Psoas muscle (tissue), 8 donors: ENCODE measurements around the gene GRID2. TPM values are rescaled to one million over a fixed set of nuclear protein-coding genes. Genes with fewer than 3 reads are reported as not detected.
"Not testable (repeated sequence)": the region's sequence is repeated elsewhere in the genome, so short reads cannot be mapped to it uniquely, and the experiment has no call there.

Experiments
- ATAC-seq, 4 donors: fragments of 200-7000 bp; cut with Tn5 transposase; one replicate each; pipeline ENCODE4 v1.9.1; 2020; ENCODE audit warnings: moderate library complexity in 3 of 4, mild to moderate bottlenecking in 2 of 4
- DNase-seq, 2 donors: peaks; one replicate each; pipeline ENCODE4 v3.0.0-alpha.2; 2020
- H3K27ac ChIP-seq: fragments of 200-600 bp; one replicate; pipeline ENCODE4 v1.8.0; 2022
- H3K27me3 ChIP-seq, 3 donors: fragments of 200-600 bp in 1 of 3; one replicate each; pipeline versions ENCODE4 v1.6.1 to v1.8.0; 2013 to 2022; ENCODE audit warnings: low read length in 2 of 3, mild to moderate bottlenecking in 2 of 3, moderate library complexity in 1 of 3; ENCODE audit not compliant: insufficient read depth in 3 of 3
- H3K36me3 ChIP-seq, 2 donors: fragments of 200-600 bp in 1 of 2; one replicate each; pipeline versions ENCODE4 v1.6.1 to v1.8.0; 2013 to 2022; ENCODE audit warnings: low read depth in 1 of 2, mild to moderate bottlenecking in 1 of 2, moderate library complexity in 1 of 2; ENCODE audit not compliant: insufficient read depth in 1 of 2
- H3K4me1 ChIP-seq: fragments of 200-600 bp; one replicate; pipeline ENCODE4 v1.8.0; 2022
- H3K4me3 ChIP-seq: fragments of 200-600 bp; one replicate; pipeline ENCODE4 v1.8.0; 2022; ENCODE audit warnings: mild to moderate bottlenecking
- H3K9me3 ChIP-seq: fragments of 200-600 bp; one replicate; pipeline ENCODE4 v1.8.0; 2022
- WGBS, 3 donors: extraction: QIAGEN DNeasy Blood & Tissue Kit; methylation state at CpG; one replicate each; pipeline versions ENCODE4 v1.1.6 to v1.1.7; 2013; 5-methylcytosine and 5-hydroxymethylcytosine counted together
- intact Hi-C, 2 donors: fragments of 100-400 bp; cut with DNase I; formaldehyde crosslinking; loops; one replicate each; pipeline versions ENCODE4 v1.11.0 to v1.14.2; 2022
- polyA plus RNA-seq, 3 donors: library from polyadenylated mRNA; stranded (reverse); fragments of 200-250 nt; gene quantifications; one replicate each; pipeline ENCODE4 v1.2.3, GENCODE V29; 2013
- total RNA-seq, 4 donors: library from RNA; stranded (reverse); fragmentation: NEBNext Ultra II Directional in 2 of 4; extraction: Animal tissue kit (Norgen Biotek cat#: 25700) in 2 of 4; gene quantifications; one replicate each; pipeline versions ENCODE4 v1.2.1 to v1.2.4, GENCODE V29; 2021 to 2023
- TF ChIP-seq, protein P1 (sequence below): fragments of 200-600 bp; IDR thresholded peaks from one replicate; pipeline ENCODE4 v1.8.0; 2022; ENCODE audit warnings: antibody characterized with exemption
- donor health status: healthy with polysubstance abuse.
- donor health status: DM: no; HTN: no; CAD: no; lungs with moderate emphysema.
- donor health status: Bipolar disorder and iron deficiency.
- donor health status: healthy.
- donor health status: DM: yes; HTN: yes; CAD: no.
- donor health status: DM: no; HTN: no; CAD: no.
- donor health status: DM: no; HTN: no; CAD: no.
- donor health status: DM: yes; HTN: yes; CAD: no.

The GRID2 gene
- total and polyA plus RNA-seq, 7 donors: not detected

DNA sequence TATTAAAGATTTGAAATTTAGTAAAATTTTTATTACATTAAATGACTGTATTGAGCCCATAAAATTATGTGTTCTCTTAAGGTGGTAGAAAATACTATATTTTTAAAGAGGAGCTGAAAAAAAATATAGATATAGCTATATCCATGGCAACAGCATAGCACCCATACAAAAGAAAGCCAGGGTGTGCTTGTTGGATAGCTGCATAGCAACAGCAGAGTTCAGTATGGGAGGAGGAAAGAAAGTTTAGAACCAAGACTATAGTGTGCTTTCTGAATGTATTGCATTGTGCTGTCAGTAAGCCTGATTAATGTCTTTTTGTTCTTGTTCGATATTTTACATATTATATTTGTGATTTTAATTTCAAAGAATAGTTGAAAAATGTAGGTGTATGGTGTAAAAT lies 78.4 kb downstream of the GRID2 start:
- intact Hi-C loops: no loop called here
- Histone ChIP-seq H3K4me3 (no peak overlapping the region), H3K4me1 (no peaks in the 10 kb centered on the region), H3K36me3 (no peaks in the 10 kb centered on the region), H3K9me3 (no peaks in the 10 kb centered on the region), H3K27ac (no peak overlapping the region), H3K27me3 (no peaks in the 10 kb centered on the region)
- DNase-seq (no peak), ATAC-seq (no peak)
- TF ChIP-seq, protein P1, sequence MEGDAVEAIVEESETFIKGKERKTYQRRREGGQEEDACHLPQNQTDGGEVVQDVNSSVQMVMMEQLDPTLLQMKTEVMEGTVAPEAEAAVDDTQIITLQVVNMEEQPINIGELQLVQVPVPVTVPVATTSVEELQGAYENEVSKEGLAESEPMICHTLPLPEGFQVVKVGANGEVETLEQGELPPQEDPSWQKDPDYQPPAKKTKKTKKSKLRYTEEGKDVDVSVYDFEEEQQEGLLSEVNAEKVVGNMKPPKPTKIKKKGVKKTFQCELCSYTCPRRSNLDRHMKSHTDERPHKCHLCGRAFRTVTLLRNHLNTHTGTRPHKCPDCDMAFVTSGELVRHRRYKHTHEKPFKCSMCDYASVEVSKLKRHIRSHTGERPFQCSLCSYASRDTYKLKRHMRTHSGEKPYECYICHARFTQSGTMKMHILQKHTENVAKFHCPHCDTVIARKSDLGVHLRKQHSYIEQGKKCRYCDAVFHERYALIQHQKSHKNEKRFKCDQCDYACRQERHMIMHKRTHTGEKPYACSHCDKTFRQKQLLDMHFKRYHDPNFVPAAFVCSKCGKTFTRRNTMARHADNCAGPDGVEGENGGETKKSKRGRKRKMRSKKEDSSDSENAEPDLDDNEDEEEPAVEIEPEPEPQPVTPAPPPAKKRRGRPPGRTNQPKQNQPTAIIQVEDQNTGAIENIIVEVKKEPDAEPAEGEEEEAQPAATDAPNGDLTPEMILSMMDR: no peak
- WGBS, 3 donors: 90 to 99% (median 96%) methylated on average over 1 of the region's 1 CpG

GRCh38 chr4:92387459-92388069 lies 83.8 kb downstream of the GRID2 start:
- Histone ChIP-seq H3K27me3 (no peaks in the 10 kb centered on the region), H3K36me3 (no peaks in the 10 kb centered on the region), H3K4me1 (no peaks in the 10 kb centered on the region), H3K4me3 (no peak overlapping the region), H3K27ac (no peak overlapping the region), H3K9me3 (no peaks in the 10 kb centered on the region)
- ATAC-seq (no peak), DNase-seq (no peak)
- intact Hi-C loops: no loop called here
- WGBS, 3 donors: 94 to 96% (median 95%) methylated on average over 1 of the region's 1 CpG
- TF ChIP-seq, protein P1: peak; percentile 32

GRCh38 chr4:92399032-92399431 lies 95.3 kb downstream of the GRID2 start:
- intact Hi-C loops: no loop called here

DNA sequence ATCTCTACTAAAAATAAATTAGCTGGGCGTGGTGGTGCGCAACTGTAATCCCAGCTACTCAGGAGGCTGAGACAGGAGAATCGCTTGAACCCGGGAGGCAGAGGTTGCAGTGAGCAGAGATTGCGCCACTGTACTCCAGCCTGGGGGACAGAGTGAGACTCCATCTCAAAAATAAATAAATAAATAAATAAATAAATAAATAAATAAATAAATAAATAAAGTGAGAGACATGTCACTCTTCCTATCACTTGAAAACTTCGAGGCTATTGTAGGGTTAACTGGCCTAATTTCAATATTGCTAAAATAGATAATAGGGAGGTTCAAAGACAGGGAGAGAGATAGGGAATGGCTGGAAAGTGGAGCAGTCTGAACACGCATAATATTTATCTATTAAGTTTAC lies 99.8 kb downstream of the GRID2 start:
- intact Hi-C loops: not testable (repeated sequence)
- WGBS, 3 donors: 91% methylated on average over 7 of the region's 7 CpGs

More at GRCh38 chr4:92399032-92399431, 95.3 kb downstream of the GRID2 start:
- Histone ChIP-seq H3K9me3 (no peaks in the 10 kb centered on the region), H3K4me1 (no peaks in the 10 kb centered on the region), H3K27me3 (no peaks in the 10 kb centered on the region), H3K36me3 (no peaks in the 10 kb centered on the region), H3K4me3 (no peak overlapping the region), H3K27ac (no peak overlapping the region)
- DNase-seq (no peak), ATAC-seq (no peak)
- TF ChIP-seq, protein P1: no peak
- WGBS, 3 donors: 79% methylated on average over 8 of the region's 8 CpGs

GRCh38 chr4:92406488-92406887 lies 102.7 kb downstream of the GRID2 start:
- TF ChIP-seq, protein P1: no peak
- no peak for ATAC-seq
- no peak for DNase-seq
- Histone ChIP-seq H3K9me3 (no peaks in the 10 kb centered on the region), H3K4me3 (no peak overlapping the region), H3K27ac (no peak overlapping the region), H3K4me1 (no peaks in the 10 kb centered on the region), H3K27me3 (no peaks in the 10 kb centered on the region), H3K36me3 (no peaks in the 10 kb centered on the region)
- intact Hi-C loops: no loop called here
- 92 to 97% (median 93%) methylated on average over 1 of the region's 1 CpG for WGBS, 3 donors

More for the DNA sequence above, 99.8 kb downstream of the GRID2 start:
- not testable (repeated sequence) for H3K4me3 ChIP-seq, H3K27me3 ChIP-seq, DNase-seq, H3K36me3 ChIP-seq, ATAC-seq, H3K9me3 ChIP-seq, H3K27ac ChIP-seq, H3K4me1 ChIP-seq
